ENCODE measurements around the gene JAK3.
"Not testable (repeated sequence)": the region's sequence is repeated elsewhere in the genome, so short reads cannot be mapped to it uniquely, and the experiment has no call there.

JAK3 gene

GRCh38 chr19:17807731-17808316 is 40.0 kb downstream of the JAK3 start:
- DNase-seq (ENCODE audit: low read depth in 4 of 4, low spot score in 1 of 4), result no peak

DNA sequence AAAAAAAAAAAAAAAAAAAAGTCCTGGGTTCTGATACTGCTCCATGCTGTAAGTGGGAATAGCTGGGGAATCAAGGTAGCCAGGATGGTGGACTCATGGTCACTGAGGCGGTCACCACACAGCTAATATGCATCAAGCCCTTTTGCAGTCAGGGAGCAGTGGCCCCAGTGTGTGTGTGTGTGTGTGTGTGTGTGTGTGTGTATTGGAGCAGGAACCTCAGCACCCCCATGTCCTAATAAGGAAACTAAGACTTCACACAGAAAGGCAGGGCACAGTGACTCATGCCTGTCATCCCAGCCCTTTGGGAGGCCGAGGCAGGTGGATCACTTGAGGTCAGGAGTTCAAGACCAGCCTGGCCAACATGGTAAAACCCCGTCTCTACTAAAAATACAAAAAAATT is 40.8 kb downstream of the JAK3 start:
- peak in 1 of 4 experiments; percentile 22 for DNase-seq (ENCODE audit: low read depth in 4 of 4, low spot score in 1 of 4)

- no peak for DNase-seq (ENCODE audit: low read depth in 4 of 4, low spot score in 1 of 4)
Observed at GRCh38 chr19:17805427-17805826, 42.4 kb downstream of the JAK3 start.

DNA sequence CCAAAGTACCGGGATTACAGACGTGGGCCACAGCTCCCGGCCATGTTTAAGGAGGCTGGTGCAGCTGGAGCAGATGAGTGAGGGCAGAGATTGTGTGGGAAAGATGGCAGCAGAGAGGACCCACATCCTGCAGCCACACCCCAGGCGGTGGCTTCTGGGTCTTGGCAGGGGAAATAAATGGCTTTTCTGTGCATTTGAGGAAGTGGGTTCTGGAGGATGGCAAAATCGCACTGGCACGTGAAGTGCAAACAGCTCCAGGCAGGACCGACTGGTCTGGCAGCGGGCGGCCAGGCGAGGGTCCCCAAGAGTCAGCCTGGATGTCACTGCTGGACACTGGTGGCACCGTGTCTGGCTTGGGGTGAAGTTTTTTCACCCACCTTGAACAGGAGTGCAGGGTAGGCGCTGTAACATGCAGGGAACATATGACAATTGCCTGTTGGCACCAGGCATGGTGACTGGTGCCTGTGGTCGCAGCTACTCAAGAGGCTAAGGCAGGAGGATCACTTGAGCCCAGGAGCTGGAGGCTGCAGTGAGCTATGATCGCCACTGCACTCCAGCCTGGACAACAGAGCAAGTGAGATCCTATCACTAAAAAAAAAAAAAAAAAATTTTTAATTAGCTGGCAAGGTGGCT is 44.4 kb downstream of the JAK3 start:
- no peak for DNase-seq (ENCODE audit: low read depth in 4 of 4, low spot score in 1 of 4)

DNA sequence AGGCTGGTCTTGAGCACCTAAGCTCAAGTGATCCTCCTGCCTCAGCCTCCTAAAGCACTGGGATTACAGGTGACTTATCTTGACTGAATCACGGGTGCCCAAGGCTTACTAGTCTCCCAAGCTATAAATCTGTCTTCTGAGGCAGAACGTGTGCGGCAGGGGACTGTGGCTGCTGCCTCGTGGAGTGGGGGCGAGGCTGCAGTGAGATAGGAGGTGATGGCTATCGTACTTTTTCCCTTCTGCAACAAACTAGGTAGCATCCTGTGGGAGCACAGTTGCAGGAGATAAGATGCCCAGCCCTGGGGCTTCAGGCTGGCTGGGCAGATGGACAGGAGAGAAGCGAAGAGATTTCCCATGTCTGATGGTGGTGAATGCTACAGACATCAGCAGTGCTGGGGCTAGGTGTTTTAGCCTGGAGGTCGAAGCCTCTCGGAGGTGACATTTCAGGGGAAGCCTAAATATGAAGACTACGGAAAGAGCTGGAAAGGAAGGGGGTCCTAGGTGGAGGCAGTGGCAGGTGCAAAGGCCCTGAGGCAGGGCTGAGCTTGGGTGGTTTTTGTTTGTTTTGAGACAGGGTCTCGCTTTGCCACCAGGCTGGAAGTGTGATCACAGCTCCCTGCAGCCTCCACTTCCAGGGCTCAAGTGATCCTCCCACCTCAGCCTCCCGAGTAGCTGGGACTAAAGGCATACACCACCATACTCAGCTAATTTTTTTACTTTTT is 45.5 kb downstream of the JAK3 start:
- DNase-seq (ENCODE audit: low read depth in 4 of 4, low spot score in 1 of 4), result no peak

- DNase-seq (ENCODE audit: low read depth in 4 of 4, low spot score in 1 of 4), result not testable (repeated sequence)
Observed at GRCh38 chr19:17798599-17798998, 49.2 kb downstream of the JAK3 start.

DNA sequence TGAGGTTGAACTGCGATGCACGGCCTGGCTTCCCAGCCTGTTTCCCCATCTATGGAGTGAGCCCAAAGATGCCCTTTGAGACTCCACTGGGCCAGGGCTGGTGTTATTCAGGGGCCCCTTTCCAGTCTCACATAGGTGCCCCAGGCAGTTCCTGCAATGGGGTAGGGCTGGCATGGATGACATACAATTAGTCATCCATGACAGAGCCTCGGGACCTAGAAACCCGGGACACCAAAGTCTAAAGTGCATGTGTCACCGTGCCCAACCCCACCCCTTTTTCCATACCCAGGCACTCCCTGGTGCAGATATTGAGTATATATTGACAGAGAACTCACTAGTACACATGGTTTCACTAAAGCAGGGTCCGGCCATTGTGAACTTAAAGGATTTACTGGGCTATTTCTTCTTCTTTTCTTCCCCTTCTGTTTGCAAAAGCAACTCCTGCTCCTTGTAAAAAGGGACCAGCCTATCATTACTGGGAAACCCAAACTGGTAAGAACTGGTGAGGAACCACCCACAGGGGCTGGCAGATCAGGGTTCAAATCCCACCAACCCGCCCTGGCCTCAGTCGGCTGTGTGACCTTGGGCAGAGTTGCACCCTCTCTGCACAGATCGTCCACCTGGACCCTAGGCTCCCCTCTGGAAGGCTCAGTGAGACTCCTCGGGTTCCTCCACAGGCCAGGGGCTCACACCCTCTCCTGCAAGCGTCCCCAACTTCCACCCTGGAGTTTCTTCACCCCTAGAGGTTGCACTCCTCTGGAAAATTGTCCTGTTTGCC is 50.2 kb downstream of the JAK3 start:
- DNase-seq (ENCODE audit: low read depth in 4 of 4, low spot score in 1 of 4), result peak in 1 of 4 experiments; percentile 72

DNA sequence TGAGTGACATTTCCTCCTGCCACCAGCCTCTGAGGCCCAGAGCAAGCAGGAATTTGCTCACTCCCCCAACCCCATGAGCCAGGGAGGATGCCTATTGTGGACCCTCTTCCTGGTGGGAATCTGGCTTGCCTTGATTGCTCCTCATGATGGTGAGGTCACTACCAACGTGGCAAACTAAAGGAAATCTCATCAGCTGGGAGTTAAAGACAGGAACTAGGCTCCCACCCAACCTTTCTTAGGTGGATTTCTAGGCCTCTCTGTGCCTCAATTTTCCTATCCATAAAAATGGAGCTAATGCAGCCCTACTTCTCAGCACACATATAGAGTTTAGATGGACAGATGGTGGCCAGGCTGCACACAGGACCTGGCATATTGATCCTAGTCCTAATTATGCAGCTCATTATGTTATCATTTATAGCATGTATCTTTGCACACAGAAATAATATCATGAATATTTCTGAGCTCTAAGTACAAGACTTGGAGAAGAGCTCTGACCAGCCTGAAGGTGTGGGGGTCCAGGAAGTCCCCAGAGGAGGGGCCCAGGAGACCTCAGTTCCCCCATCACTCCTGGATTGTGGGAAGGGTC is 50.9 kb downstream of the JAK3 start:
- no peak for DNase-seq (ENCODE audit: low read depth in 4 of 4, low spot score in 1 of 4)

DNA sequence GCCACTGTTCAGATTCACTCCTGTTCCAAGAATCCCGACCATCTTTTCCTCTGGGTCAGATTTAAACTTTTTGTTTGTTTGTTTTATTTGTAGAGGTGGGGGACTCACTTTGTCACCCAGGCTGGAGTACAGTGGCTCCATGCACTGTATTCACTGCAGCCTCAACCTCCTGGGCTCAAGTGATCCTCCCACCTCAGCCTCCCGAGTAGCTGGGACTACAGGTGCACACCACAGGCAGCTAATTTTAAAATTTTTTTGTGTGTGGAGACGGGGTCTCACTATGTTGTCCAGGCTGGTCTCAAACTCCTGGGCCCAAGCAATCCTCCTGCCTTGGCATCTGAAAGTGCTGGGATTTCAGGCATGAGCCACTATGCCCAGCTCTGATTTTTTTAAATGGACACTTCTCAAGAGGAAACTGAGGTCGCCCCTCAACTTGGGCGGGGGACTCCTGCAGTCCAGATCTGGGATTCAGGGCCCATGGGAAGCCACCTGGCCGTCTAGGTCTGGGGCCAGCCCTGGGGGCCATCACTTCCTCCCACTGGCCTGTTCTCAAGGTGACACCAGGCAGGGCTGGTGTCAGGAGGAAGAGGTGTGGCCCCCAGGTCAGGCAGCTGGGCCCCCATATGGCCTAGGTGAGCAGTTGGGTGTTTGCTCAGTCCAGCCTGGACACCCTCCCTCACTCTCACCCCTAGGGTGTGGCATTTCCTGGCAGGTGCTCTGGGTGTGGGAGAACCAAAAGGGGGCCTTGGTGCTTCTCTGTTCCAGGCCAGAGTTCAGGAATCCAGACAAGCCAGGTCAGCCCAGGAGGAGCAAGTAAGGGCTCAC is 51.6 kb downstream of the JAK3 start:
- DNase-seq (ENCODE audit: low read depth in 4 of 4, low spot score in 1 of 4), result no peak

- DNase-seq (ENCODE audit: low read depth in 4 of 4, low spot score in 1 of 4), result no peak
Observed at GRCh38 chr19:17795495-17795856, 52.3 kb downstream of the JAK3 start.

DNA sequence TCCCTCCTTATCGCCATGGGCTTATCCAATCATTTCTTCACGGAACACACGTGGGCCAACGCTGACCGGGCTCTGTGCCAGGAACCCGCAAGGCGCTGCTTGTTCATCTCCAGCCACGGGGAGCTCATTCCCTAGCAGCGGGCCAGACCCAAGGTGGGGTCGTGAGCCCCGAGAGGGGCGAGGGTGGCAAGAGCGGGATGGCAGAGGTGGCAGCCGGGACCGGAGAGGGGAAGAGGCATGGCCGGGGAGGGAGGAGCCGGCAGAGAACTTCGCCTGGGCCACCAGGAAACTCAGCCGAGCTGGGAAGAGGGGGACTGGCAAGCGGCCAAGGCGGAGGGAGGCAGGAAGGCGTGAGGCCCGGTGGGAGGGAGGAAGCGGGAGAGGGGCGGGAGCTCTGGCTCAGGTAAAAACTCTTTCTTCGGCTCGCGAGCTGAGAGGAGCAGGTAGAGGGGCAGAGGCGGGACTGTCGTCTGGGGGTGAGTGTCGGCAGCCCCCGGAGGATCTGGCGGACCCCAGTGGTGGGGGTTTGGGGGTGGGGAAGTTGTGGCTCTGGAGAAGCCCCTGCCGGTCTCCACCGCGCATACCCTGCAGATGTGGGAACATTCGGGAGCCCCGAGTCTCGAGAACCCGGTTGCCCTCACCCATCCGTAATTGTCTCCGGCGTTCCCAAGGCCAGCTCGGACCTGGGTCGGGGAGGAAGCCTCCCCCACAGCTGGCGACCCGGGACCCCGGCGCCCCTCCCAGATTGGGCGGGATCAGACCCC is 52.9 kb downstream of the JAK3 start, which contains the start of gene B3GNT3:
B3GNT3 (plus strand) TSS at position 408 of the 764 bp plus-strand sequence. CDS start 12,670 bp downstream, outside the sequence.
- no peak for DNase-seq (ENCODE audit: low read depth in 4 of 4, low spot score in 1 of 4)

DNA sequence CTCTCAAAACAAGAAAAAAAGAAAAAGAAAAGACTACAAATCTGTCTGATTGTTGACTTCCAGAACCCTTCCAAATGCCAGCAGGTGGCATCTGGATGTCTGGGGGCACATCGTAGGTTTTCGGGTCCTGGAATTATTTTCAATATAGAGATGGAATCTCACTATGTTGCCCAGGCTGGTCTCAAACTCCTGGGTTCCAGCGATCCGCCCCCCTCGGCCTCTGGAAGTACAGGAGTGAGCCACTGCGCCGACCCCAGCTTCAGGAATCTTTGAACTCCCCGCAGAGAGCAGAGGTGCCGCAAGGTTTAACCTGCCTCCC is 53.4 kb downstream of the JAK3 start:
- no peak for DNase-seq (ENCODE audit: low read depth in 4 of 4, low spot score in 1 of 4)

DNA sequence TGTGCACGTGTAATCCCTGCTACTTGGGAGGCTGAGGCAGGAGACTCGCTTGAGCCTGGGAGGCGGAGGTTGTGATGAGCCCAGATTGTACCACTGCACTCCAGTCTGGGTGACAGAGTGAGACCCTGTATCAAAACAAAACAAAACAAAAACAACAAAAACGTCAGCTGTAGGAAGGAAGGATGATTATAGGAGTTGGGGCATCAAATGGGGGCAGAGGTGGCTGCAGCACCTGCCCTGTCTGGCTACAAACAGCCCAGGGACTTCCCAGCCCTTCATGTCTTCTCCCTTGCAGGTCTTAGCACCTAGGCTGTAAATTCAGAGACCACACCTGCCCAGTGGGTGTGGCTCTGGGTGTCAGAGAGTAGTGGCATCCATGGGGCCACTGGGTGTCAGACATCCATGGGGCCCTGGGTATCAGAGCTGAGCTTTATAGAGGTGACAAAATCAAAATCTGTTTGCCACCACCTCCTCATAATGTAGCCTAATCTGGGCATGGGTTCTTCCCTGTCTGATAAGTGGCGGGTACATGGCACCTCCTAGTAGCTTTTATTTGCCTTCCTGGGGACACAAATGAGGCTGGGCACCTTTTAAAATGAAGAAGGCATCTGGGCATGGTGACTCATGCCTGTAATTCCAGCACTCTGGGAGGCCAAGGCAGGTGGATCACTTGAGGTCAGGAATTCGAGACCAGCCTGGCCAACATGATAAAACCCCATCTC is 57.6 kb downstream of the JAK3 start:
- DNase-seq (ENCODE audit: low read depth in 4 of 4, low spot score in 1 of 4), result no peak

DNA sequence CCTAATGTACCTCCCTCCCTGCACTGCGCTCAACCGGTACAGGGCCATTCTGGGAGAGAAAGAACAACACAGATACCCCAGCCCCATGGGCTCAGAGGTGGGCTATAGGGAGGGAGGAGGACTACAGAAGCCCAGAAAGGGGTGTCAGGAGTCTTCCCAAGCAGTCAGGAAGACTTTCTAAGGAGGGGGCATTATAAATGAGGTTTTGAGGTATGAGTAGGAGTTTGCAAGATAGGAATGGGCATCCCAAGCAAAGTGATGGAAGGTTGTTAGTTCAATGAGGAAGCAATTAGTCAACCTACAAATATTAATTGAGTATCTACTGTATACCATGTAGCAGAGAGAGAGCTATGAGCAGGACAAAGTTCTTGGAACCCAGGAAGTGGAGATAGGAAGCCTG is 59.1 kb downstream of the JAK3 start:
- no peak for DNase-seq (ENCODE audit: low read depth in 4 of 4, low spot score in 1 of 4)

GRCh38 chr19:17787274-17787913 is 60.4 kb downstream of the JAK3 start:
- no peak for DNase-seq (ENCODE audit: low read depth in 4 of 4, low spot score in 1 of 4)

DNA sequence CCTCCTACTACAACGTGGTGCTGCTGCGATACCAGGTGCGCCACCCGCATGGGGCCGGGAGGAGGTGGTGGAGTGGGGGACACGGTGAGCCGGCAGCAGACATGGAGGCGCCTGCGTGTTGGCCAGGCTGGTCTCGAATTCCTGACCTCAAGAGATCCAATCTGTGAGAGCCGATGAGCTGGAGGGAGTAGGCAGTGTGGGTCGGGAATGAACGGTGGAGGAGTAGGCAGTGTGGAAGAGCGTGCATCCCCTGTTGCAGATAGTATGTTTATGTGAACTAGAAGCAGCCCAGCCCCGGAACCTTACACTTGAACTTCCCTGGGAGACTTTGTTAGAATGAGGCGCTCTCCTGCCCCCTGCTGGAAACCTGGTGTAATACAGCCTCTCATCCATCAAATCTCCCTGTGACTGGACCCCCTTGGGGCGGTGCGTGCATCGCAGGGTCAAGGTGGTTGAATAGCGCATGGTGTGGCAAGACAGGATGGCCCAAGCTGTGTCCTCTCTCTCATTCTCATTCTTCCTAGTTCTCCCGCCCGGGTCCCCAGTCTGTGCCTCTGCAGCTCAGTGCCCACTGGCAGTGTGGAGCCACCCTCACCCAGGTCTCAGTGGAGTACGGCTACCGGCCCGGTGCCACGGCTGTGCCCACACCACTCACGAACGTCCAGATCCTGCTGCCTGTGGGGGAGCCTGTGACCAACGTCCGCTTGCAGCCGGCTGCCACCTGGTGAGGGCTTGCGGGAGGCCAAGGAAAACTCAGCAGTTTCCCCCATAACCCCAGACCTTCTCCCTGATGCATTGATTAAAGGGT is 63.4 kb downstream of the JAK3 start:
- DNase-seq (ENCODE audit: low read depth in 4 of 4, low spot score in 1 of 4), result peak; percentile 58 to 66 (median 59)

- DNase-seq (ENCODE audit: low read depth in 4 of 4, low spot score in 1 of 4), result not testable (repeated sequence)
Observed at GRCh38 chr19:17783721-17784120, 64.1 kb downstream of the JAK3 start.

DNA sequence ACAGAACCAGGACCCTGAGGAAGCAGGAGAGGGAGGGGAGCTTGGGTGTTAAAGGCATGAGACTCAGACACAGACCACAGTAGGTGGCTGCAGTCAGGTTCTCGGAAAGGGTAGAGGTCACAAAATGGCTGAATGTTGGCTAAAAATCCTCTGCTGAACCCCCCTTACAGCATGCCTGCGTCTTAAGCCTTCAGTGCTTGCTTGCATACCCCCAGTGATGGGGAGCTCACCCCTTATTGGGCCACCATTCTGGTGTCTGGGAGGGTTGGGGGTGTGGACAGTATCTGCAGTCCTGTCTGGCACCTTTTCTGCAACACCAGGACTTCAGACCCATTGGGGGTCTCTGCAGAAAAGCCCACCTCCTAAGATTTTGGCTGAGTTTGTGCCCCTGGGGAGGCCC is 67.0 kb downstream of the JAK3 start:
- no peak for DNase-seq (ENCODE audit: low read depth in 4 of 4, low spot score in 1 of 4)

Measured in stimulated activated CD4-positive, alpha-beta T cell treated with anti-CD3 and anti-CD28 coated beads, Interleukin-1b, Interleukin-23, amount 100 ng/mL, for 24 hours (primary cell).